ENCODE measurements around the gene ACOT6.
"Not testable (repeated sequence)": the region's sequence is repeated elsewhere in the genome, so short reads cannot be mapped to it uniquely, and the experiment has no call there.

ACOT6 gene

GRCh38 chr14:73576391-73576790, 35.9 kb upstream of the ACOT6 start:
- no peak for TF ChIP-seq CTCF (IDR thresholded peaks at IDR 0.05; ENCODE audit: poor library complexity, severe bottlenecking)
- H3K4me3 ChIP-seq (ENCODE audit: severe bottlenecking): no peak overlapping the region
- ATAC-seq (ENCODE audit: low read depth) (peak; percentile 37; the same call in 1 of the 3 replicates), DNase-seq (ENCODE audit: low spot score) (no peak)
- no peaks in the 10 kb centered on the region for H3K9me3 ChIP-seq (ENCODE audit: severe bottlenecking)
- no peak overlapping the region for H3K27ac ChIP-seq (ENCODE audit: poor library complexity, severe bottlenecking)
- H3K36me3 ChIP-seq (ENCODE audit: low read depth): no peaks in the 10 kb centered on the region
- H3K27me3 ChIP-seq (ENCODE audit: insufficient read depth, poor library complexity, severe bottlenecking): no peaks in the 10 kb centered on the region
- H3K4me1 ChIP-seq (ENCODE audit: insufficient read depth, poor library complexity, severe bottlenecking): peaks cover 5% of the 10 kb centered on the region

GRCh38 chr14:73577214-73577613, 35.1 kb upstream of the ACOT6 start:
- not testable (repeated sequence) for H3K27ac ChIP-seq (ENCODE audit: poor library complexity, severe bottlenecking)

GRCh38 chr14:73582102-73582979, 30.0 kb upstream of the ACOT6 start:
- H3K4me3 ChIP-seq (ENCODE audit: severe bottlenecking); H3K4me1 ChIP-seq (ENCODE audit: insufficient read depth, poor library complexity, severe bottlenecking); DNase-seq (ENCODE audit: low spot score); H3K27ac ChIP-seq (ENCODE audit: poor library complexity, severe bottlenecking); H3K36me3 ChIP-seq (ENCODE audit: low read depth); H3K27me3 ChIP-seq (ENCODE audit: insufficient read depth, poor library complexity, severe bottlenecking); ATAC-seq (ENCODE audit: low read depth); H3K9me3 ChIP-seq (ENCODE audit: severe bottlenecking): not testable (repeated sequence)

More at GRCh38 chr14:73577214-73577613, 35.1 kb upstream of the ACOT6 start:
- H3K27me3 ChIP-seq (ENCODE audit: insufficient read depth, poor library complexity, severe bottlenecking); DNase-seq (ENCODE audit: low spot score); H3K9me3 ChIP-seq (ENCODE audit: severe bottlenecking); H3K4me3 ChIP-seq (ENCODE audit: severe bottlenecking); H3K4me1 ChIP-seq (ENCODE audit: insufficient read depth, poor library complexity, severe bottlenecking); H3K36me3 ChIP-seq (ENCODE audit: low read depth): not testable (repeated sequence)
- peak; percentile 83 for ATAC-seq (ENCODE audit: low read depth)

- Histone ChIP-seq H3K4me1 (ENCODE audit: insufficient read depth, poor library complexity, severe bottlenecking) (no peaks in the 10 kb centered on the region), H3K27ac (ENCODE audit: poor library complexity, severe bottlenecking) (no peak overlapping the region), H3K27me3 (ENCODE audit: insufficient read depth, poor library complexity, severe bottlenecking) (no peaks in the 10 kb centered on the region), H3K4me3 (ENCODE audit: severe bottlenecking) (no peak overlapping the region), H3K36me3 (ENCODE audit: low read depth) (no peaks in the 10 kb centered on the region), H3K9me3 (ENCODE audit: severe bottlenecking) (no peaks in the 10 kb centered on the region)
- no peak for ATAC-seq (ENCODE audit: low read depth)
- no peak for DNase-seq (ENCODE audit: low spot score)
- no peak for TF ChIP-seq CTCF (IDR thresholded peaks at IDR 0.05; ENCODE audit: poor library complexity, severe bottlenecking)
Observed at GRCh38 chr14:73588695-73589094, 23.6 kb upstream of the ACOT6 start.

- H3K9me3 ChIP-seq (ENCODE audit: severe bottlenecking): no peaks in the 10 kb centered on the region
- no peak for TF ChIP-seq CTCF (IDR thresholded peaks at IDR 0.05; ENCODE audit: poor library complexity, severe bottlenecking)
- no peaks in the 10 kb centered on the region for H3K27me3 ChIP-seq (ENCODE audit: insufficient read depth, poor library complexity, severe bottlenecking)
- no peak overlapping the region for H3K4me3 ChIP-seq (ENCODE audit: severe bottlenecking)
- H3K4me1 ChIP-seq (ENCODE audit: insufficient read depth, poor library complexity, severe bottlenecking): no peaks in the 10 kb centered on the region
- DNase-seq (ENCODE audit: low spot score) (no peak), ATAC-seq (ENCODE audit: low read depth) (no peak)
- H3K27ac ChIP-seq (ENCODE audit: poor library complexity, severe bottlenecking): no peak overlapping the region
- H3K36me3 ChIP-seq (ENCODE audit: low read depth): no peaks in the 10 kb centered on the region
Observed at GRCh38 chr14:73589116-73589515, 23.2 kb upstream of the ACOT6 start.

- not testable (repeated sequence) for H3K4me3 ChIP-seq (ENCODE audit: severe bottlenecking); H3K36me3 ChIP-seq (ENCODE audit: low read depth); ATAC-seq (ENCODE audit: low read depth); H3K27me3 ChIP-seq (ENCODE audit: insufficient read depth, poor library complexity, severe bottlenecking); H3K9me3 ChIP-seq (ENCODE audit: severe bottlenecking); H3K4me1 ChIP-seq (ENCODE audit: insufficient read depth, poor library complexity, severe bottlenecking); H3K27ac ChIP-seq (ENCODE audit: poor library complexity, severe bottlenecking); DNase-seq (ENCODE audit: low spot score)
Observed at GRCh38 chr14:73590673-73591004, 21.7 kb upstream of the ACOT6 start.

Data from RWPE2 (cell line).